CD4-positive, alpha-beta T cell treated with Interleukin-15 for 1 hour (primary cell): ENCODE measurements around the gene LCN9.

Experiments
- DNase-seq: peaks from one replicate; pipeline ENCODE4 v3.0.0-alpha.2; 2020

The LCN9 gene

DNA sequence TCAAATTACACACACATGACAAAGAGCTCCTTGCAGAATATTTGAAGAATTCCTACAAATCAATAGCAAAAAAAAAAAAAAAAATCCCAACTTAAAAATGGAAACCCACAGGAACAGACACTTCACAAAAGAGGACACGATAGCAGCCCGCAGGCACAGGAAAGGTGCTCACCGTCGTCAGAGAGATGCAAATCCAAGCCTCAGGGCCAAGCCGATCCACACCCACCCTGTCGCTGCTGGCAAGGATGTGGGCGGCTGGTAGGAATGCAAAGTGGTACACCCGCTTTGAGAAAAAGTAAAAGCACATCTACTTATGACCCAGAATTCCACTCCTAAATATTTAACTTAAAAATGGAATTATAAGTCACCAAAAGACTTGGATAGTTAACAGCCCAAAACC lies 10.8 kb downstream of the LCN9 start:
- no peak for DNase-seq

DNA sequence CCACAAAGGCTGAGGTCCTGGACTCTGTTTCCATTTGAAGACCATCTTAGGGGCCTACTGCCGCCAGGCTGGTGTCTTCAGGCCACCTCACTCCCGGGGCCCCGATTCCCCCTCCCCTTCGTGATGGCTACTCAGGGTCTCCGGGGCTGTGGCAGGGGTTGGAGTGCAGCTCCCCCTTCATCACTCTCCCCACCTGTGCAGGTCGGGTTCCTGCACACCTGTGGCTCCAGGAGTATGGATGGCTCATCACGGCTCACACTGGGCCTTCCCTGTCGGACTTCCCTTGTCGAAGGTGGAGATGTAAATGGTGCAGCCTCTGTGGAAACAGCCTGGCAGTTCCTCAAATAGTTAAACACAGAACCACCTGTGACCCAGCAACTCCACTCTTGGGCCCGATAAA lies 11.9 kb downstream of the LCN9 start:
- DNase-seq = no peak

GRCh38 chr9:135676891-135677290 lies 13.8 kb downstream of the LCN9 start:
- DNase-seq = no peak

DNA sequence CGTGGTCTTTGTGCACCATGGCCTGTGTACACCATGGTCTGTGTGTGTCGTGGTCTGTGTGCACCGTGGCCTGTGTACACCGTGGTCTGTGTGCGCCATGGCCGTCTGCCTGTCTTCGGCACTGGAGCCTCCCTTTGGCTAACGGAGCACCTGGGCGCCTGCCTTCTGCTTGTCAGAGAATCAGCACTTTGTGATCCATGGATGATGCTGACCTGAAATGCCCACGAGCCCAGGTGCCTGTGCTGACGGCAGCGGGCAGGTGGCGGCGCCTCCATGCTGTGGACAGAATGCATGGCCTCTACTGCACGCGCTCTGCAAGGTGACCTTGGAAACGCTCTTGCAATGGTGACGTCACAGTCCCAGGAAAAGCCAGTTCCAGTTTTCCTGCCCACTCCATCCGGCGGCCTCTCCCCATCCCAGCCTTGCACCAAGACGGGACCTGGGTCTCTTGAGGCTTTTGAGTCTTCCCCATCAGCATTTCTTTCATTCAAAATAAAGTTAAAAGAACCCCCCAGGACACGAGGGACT lies 14.6 kb downstream of the LCN9 start:
- DNase-seq = no peak

DNA sequence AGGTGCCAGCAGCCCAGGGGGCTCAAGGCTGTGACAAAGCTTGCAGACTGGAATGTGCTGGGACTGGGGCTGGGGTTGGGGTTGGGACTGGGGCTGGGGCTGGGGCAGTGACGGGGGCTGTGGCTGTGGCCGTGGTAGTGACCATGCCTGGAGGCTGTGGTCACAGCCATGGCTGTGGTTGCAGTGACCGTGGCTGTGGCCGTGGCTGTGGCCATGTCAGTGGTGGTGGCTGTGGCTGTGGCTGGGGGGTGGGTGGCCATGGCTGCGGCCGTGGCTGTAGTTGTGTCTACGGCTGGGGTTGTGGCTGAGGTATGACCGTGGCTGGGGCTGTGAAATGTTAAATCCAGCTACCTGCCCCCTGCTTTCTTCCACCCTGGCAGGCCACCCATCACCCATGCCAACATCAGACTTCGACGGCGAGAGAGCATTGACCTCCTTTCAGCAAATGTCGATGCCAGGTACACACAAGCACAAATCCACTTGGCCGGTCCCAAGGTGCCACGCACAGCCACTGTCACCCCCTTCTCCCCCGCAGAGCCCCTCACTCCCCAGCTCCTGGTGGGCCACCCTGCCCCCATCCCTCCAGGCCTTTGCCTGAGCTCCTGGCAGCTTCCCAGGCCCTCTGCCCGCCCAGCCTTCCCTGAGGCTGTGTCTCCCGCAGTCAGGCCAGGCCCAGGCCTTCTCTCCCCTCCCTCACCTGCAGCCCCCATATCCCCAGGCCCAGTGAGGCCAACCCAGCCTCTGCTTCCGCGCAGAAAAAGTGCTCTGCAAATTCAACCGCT lies 15.3 kb downstream of the LCN9 start:
- no peak for DNase-seq

DNA sequence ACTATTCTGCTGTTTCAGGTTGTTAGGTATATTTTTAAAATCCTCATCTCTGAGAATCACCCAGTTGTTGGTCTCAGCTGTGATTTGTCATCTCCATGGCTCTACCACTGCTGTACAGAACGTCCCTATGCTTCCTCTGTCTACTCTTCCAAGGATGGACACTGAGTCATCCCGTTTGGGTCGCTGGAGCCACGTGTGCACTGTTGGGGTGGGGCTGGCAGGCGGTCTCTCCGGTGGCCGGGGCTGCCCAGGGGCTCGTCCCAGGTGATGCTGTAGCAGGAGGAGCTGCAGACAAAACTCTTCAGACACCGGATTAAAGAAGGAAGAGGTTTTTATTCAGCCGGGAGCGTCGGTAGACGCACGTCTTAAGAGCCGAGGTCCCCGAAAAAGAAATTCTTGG lies 16.9 kb downstream of the LCN9 start:
- DNase-seq = no peak

DNA sequence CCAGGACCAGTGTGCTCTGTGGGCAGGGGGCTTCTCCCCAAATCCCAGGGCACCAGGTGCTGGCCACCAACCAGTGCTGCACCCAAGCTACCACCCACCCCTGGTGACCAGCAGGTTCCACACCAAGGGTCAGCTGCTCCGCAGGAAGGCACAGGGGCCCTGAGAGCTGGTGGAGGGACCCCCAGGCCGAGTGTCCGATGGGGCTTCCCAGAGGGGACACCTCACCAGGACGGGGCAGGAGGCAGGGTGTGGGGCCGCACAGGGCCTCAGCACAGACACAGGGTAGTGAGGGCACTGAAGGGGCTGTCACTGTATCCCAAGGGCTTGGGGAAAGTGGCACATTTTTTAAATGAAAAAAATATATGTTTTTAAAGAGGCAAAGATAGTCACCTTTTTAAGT lies 18.1 kb downstream of the LCN9 start:
- no peak for DNase-seq

GRCh38 chr9:135683401-135684034 lies 20.4 kb downstream of the LCN9 start:
- DNase-seq = no peak

GRCh38 chr9:135684691-135685090 lies 21.6 kb downstream of the LCN9 start:
- DNase-seq = no peak

- DNase-seq = no peak
Measured at GRCh38 chr9:135687216-135687615, 24.1 kb downstream of the LCN9 start.

DNA sequence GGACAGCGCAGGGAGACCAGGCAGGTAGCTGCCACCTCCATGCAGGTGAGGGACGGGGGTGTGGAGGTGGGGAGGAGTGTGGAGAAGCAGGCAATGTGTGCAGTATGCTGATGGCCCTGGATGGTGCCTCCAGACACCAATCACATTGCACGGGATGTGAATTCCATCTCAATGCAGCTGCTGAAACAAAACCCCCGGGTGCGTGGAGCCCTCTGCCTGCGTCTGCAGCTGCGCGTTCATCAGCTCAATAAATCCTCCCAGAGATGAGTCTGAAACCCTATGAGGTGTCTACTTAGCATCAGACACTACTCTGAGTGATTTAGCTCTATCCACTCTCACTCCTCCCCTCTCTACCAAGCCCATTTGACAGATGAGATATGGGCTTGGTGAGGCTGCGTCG lies 25.9 kb downstream of the LCN9 start:
- DNase-seq = no peak

- no peak for DNase-seq
Measured at GRCh38 chr9:135690836-135691570, 27.9 kb downstream of the LCN9 start.

DNA sequence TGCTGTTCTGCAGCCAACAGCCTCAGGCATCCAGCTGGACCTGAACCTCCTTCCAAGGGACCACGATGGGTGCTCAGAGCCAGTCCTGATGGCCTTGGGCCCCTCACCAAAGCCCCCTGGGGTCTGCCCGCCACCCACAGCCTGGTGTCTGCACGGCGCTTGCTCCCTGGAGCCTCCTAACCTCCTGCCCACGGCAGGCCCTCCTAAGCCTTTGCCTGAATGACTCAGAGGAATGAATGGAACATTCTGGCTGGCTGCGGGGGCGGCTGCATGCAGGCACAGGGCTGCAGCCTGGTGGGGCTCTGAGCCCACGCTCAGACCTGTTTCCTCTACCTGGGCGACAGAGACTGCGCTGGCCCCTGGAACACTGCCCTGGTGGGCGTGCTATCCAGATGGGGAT lies 29.3 kb downstream of the LCN9 start:
- no peak for DNase-seq

- no peak for DNase-seq
Measured at GRCh38 chr9:135693265-135693664, 30.2 kb downstream of the LCN9 start.

- DNase-seq = no peak
Measured at GRCh38 chr9:135693771-135694170, 30.7 kb downstream of the LCN9 start.

- no peak for DNase-seq
Measured at GRCh38 chr9:135694414-135694813, 31.3 kb downstream of the LCN9 start.

DNA sequence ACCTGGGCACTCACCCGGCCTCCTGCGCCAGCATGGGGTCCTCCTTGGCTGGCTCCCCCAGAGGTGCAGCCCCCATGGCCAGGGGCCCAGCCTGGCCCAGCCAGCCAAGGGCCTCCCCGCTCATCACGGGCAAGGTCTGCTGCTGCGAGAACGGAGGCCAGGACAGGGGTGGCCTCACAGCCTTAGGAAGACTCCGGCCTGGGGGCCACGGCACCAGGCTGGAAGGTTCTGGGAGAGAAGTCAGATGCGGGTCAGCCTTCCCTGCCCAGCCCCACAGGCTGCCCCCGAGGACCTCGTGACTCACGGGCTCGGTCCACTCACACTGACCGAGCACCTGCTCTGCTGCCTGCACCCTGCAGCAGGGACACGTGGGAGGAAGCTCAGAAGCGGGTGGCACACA lies 31.9 kb downstream of the LCN9 start:
- no peak for DNase-seq

GRCh38 chr9:135695642-135696041 lies 32.5 kb downstream of the LCN9 start:
- no peak for DNase-seq

GRCh38 chr9:135696446-135696845 lies 33.3 kb downstream of the LCN9 start:
- no peak for DNase-seq

DNA sequence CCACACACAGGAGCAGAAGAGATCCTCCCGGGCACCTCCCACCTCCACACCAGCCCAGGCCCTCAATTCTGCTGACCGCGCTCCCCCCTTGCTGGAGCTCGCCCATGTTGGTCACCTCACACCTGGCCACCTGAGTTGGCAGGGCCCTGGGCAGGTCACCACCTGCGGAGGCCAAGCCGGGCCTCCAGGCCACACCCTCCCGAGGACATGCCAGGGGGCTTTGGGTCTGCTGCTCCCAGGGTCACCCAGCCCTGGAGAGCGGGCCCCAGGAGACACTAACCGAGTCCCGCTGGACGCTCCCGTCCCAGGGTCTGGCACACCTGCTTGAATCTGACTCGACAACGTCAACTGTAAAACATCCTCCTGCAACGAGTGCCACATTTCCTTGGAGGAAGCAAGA lies 34.1 kb downstream of the LCN9 start:
- no peak for DNase-seq

DNA sequence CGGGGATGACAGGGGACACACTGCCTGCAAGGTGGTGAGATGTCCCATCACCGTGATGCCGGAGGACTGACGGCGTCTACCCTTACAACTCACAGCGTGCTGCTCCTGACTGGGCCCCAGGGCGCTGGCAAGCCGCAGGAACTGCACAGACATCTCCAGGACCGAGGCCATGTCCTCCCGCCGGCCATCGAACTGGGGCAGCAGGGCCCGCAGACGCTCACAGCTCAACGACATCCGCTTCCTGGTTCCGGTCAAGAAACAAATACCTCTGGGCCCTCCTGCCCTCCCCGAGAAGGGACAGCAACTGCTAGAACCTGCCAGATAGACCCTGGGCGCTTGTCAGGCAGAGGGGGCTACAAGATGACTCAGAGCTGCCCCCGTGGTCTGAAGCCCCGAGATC lies 35.1 kb downstream of the LCN9 start:
- no peak for DNase-seq

DNA sequence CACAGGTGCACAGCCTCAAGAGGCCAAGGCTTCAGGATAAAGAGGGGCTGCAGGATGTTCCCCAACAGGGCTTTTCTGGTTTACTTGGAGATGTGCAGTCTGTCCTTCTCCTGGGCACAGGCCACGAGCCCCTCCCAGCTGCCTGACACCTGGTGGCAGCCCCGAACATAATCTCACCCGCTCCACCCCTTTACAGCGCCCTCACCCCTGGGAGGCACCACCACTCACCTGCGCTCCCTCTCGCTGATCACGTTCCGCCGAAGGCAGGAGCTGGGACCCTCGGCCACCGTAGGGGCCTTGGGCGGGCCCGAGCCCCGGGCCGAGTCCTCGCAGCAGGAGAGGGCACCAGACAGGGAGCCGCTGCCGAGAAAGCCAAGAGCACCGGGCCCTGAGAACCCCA lies 35.7 kb downstream of the LCN9 start:
- DNase-seq = no peak

DNA sequence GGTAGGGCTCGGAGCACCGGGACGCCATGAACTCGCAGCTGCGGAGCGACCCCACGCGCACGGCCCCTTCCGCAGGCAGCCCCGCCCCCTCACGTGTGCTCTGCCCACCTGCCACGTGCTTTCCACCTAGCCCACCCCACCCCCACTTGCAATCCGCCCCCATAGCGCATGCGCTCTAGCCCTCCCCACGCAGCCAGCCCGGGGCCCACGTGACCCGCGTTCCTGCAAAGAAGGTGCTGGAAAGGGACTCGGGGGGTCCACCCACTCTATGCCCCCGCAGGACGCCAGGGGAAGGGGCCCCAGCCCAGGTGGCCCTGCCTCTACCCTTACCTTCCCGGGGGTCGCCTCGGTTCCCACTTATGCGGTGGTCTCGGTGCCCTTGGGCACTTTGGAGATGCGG lies 36.3 kb downstream of the LCN9 start, which contains the start of gene SOHLH1:
Gene SOHLH1 (minus strand): TSS at position 42 of the 400 bp plus-strand sequence. CDS start 14 bp downstream, at position 28.
- DNase-seq = no peak

DNA sequence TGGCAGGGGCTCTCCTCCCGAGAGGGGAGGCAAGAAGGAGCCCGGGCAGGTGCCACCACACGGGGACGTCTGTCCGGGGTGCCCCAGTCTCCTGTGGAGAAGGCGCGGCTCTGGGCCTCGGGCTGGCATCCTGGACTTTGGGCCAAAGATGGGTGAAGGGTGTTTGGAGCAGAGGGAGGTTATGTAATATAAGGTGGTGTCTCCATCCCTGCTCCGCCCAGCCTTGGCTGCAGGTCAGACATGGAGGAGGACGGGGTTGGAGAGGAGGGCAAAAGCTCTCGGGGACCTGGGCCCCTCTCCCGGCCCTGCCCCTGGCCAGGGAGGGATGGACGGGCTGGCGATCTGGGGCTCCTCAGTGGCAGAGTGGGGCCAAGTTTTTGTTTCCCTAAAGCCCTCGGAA lies 37.4 kb downstream of the LCN9 start:
- no peak for DNase-seq
